GM12864 (cell line): Measurements from ENCODE around the gene SVOP.

Experiments
- DNase-seq: peaks from one replicate; pipeline ENCODE4 v3.0.0-alpha.2; 2011; ENCODE audit warnings: low read depth
- H3K4me3 ChIP-seq: 2 replicates; pipeline ENCODE4 v1.5.1; 2011; ENCODE audit warnings: mild to moderate bottlenecking, low read depth, low read length, control low read depth
- TF ChIP-seq, protein P1 (sequence below): IDR thresholded peaks from 2 replicates; pipeline ENCODE4 v1.5.1; 2011; ENCODE audit warnings: low read depth, mild to moderate bottlenecking, moderate library complexity, low read length, control low read depth, inconsistent platforms; ENCODE audit errors: missing control alignments

SVOP gene

DNA sequence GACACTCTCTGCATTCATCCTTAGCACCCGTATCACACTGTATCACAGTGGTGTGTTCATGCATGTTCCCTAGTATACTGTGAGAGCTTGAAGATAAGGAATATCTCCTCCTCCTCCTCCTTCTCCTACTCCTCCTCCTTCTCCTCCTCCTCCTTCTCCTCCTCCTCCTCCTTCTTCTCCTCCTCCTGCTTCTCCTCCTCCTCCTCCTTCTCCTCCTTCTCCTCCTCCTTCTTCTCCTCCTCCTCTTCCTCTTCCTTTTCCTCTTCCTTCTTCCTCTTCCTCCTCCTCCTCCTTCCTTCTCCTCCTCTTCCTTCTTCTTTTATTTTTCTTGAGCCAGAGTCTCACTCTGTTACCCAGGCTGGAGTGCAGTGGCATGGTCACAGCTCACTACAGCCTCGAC is 113.9 kb downstream of the SVOP start:
- TF ChIP-seq, protein P1, sequence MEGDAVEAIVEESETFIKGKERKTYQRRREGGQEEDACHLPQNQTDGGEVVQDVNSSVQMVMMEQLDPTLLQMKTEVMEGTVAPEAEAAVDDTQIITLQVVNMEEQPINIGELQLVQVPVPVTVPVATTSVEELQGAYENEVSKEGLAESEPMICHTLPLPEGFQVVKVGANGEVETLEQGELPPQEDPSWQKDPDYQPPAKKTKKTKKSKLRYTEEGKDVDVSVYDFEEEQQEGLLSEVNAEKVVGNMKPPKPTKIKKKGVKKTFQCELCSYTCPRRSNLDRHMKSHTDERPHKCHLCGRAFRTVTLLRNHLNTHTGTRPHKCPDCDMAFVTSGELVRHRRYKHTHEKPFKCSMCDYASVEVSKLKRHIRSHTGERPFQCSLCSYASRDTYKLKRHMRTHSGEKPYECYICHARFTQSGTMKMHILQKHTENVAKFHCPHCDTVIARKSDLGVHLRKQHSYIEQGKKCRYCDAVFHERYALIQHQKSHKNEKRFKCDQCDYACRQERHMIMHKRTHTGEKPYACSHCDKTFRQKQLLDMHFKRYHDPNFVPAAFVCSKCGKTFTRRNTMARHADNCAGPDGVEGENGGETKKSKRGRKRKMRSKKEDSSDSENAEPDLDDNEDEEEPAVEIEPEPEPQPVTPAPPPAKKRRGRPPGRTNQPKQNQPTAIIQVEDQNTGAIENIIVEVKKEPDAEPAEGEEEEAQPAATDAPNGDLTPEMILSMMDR = no peak
- no peak for DNase-seq
- H3K4me3 ChIP-seq = no peak overlapping the region

DNA sequence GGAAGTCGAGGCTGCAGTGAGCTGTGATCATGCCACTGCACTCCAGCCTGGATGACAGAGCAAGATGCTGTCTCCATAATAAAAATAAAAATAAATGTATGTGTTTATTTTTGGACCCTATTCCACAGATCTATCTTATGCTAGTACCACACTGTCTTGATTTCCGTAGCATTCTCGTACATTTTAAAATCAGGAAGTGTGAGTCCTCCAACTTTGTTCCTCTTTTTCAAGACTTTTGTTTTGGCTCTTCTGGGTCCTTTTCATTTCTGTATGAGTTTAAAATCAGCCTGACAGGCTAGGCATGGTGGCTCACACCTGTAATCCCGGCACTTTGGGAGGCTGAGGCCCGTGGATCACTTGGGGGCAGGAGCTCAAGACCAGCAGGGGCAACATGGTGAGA is 115.1 kb downstream of the SVOP start:
- no peak for DNase-seq

DNA sequence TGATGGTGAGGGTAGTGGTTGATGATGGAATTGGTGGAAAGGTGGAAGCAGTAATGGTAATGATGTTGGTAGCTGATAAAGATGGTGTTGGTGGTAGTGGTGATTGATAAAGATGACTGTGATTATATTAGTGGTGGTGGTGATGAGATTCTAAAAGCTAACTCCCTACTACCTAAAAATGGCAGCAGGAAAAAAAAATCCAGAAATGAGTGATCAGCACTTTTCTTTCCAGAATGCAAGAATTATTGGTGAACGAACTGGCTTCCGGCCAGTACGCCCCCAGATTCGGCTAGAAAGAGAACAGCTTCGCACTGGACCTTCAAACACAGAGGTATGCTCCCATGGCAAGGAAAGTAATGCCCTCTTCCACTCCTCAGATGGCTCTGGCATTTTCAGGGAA is 121.7 kb downstream of the SVOP start:
- TF ChIP-seq, protein P1 = no peak
- DNase-seq = no peak
- H3K4me3 ChIP-seq = no peak overlapping the region

More for the DNA sequence above, 115.1 kb downstream of the SVOP start:
- H3K4me3 ChIP-seq = no peak overlapping the region
- TF ChIP-seq, protein P1 = no peak

DNA sequence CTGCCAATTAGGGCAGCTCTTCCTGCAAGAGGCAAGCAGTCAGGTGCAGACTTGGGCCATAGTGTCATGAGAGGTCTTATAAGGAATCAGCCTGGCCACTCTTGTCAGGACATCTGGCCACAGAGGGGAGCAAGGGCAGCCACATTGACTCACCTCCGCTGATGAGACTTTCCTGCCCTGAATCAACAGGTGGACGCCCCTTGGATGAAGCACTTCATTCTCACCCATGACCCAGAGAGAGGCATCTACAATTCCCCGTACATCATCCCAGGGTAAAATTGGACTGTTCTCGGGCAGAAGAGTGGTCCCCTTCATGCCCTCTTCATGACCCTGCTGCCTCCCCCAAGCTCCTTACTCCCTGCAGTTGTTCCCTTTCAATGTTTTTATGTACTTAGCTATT is 124.1 kb downstream of the SVOP start:
- DNase-seq = no peak
- no peak overlapping the region for H3K4me3 ChIP-seq
- TF ChIP-seq, protein P1 = no peak

DNA sequence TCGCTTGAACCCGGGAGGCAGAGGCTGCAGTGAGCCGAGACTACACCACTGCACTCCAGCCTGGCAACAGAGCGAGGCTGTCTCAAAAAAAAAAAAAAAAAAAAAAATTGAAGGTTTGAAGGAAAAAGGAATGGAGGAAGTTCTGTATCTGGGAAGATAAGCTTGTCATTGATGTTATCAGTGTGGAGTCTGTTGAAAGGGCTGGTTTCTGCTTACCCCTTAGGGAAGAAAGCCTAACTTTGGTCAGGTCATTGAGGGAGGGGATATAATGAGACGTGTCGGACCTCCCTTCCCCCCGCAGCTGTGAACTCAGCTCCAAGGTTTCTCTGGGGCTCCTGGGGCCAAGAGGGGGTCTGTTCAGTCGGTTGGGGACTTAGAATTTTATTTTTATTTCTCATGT is 124.5 kb downstream of the SVOP start:
- no peak for DNase-seq
- TF ChIP-seq, protein P1 = no peak
- no peak overlapping the region for H3K4me3 ChIP-seq

DNA sequence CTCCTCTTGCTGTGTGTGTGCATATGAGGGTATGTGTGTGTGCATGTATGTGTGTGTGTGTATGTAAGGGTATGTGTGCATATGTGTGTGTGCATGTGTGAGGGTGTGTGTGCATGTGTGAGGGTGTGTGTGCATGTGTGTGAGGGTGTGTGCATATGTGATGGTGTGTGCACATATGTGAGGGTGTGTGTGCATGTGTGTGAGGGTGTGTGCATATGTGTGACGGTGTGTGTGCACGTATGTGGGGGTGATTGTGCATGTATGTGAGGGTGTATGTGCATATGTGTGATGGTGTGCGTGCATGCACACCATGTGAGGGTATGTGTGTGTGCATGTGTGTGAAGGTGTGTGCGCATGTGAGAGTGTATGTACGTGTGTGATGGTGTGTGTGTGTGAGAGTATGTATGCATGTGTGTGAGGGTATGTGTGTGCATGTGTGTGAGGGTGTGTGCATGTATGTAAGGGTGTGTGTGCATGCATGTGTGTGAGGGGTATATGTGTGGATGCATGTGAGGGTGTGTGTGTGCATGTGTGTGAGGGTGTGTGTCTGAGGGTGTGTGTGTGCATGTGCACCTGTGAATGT is 125.6 kb downstream of the SVOP start:
- DNase-seq = no peak
- no peak overlapping the region for H3K4me3 ChIP-seq
- TF ChIP-seq, protein P1 = no peak

DNA sequence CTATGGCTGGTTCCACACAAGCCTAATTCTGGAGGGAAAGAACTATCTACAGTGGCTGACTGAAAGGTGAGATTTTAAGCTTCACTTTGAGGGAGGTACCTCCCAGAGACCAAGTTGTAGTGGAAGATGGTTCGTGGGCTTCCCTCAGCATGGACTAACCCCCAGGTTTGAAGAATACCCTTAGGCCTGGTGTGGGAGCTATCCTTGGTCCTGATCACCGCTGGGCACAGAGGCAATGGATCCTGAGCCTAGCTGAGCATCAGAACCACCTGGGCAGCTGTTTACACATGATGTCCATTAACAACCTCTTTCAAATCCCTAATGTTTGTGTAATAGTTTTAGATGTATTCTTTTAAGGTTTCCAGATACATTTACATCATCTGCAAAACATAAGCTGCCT is 130.7 kb downstream of the SVOP start:
- TF ChIP-seq, protein P1 = no peak
- no peak overlapping the region for H3K4me3 ChIP-seq
- no peak for DNase-seq
